GM21576 (cell line): ENCODE results near the gene SEPTIN3.

Experiments used
- ATAC-seq: cut with Tn5 transposase; IDR thresholded peaks from one replicate; pipeline ENCODE4 v1.9.1; 2021; ENCODE audit warnings: mild to moderate bottlenecking, moderate library complexity; ENCODE audit not compliant: unreplicated experiment

Gene SEPTIN3, protein sequence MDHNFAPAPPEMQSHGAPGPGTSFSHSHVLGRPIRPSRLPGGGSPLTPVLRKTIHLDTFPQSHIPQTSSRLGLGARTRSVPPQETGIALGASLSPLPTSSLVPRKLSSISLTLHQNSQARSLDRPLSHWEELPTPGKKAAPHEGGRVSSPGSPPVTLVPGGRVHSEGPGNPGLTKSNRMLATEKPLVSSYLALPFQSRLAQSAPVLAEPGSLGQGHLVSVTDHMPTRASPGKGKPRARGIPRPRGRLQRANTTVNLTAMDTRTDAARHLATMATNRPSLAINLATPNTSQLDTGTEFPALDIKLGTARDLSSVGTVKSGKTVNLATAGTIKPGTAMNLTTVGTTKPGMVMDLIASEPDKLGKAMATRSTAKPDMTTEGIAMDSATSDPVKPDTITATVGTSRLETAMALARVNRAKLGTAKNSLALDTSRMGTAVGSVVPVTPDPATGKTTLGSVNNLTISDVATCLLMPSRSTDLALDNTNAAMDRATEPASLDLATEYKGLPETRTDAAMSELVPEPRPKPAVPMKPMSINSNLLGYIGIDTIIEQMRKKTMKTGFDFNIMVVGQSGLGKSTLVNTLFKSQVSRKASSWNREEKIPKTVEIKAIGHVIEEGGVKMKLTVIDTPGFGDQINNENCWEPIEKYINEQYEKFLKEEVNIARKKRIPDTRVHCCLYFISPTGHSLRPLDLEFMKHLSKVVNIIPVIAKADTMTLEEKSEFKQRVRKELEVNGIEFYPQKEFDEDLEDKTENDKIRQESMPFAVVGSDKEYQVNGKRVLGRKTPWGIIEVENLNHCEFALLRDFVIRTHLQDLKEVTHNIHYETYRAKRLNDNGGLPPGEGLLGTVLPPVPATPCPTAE

DNA sequence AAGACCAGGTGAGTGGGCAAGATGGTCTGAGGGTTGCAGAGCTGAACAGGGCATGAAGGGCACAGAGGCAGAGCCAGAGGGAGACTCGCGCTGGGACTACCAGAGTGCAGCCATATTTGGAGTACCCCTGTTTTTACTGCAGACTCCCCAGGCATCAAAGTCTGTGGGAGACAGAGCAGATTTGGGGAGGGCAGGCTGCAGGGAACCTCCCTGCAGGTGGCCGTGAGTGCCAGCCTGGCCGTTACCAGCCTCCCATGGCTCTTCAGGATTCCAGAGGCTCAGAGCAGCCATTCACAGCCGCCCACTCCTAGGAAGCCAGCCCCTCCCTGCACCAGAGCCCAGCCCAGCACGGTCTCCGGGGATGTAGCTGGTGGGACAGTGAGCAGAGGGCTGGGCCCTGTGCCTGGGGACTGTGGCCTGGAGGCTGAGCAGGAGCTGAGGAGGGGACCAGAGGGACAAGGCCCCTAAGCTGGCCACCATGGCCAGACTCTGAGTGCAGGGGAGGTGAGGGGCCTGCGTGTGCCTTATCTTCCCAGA is at the start of gene SEPTIN3:
Gene SEPTIN3, plus strand, starts transcription at position 334 of the 537 bp plus-strand sequence. CDS start 2,050 bp downstream, outside the sequence.
- ATAC-seq = no peak

DNA sequence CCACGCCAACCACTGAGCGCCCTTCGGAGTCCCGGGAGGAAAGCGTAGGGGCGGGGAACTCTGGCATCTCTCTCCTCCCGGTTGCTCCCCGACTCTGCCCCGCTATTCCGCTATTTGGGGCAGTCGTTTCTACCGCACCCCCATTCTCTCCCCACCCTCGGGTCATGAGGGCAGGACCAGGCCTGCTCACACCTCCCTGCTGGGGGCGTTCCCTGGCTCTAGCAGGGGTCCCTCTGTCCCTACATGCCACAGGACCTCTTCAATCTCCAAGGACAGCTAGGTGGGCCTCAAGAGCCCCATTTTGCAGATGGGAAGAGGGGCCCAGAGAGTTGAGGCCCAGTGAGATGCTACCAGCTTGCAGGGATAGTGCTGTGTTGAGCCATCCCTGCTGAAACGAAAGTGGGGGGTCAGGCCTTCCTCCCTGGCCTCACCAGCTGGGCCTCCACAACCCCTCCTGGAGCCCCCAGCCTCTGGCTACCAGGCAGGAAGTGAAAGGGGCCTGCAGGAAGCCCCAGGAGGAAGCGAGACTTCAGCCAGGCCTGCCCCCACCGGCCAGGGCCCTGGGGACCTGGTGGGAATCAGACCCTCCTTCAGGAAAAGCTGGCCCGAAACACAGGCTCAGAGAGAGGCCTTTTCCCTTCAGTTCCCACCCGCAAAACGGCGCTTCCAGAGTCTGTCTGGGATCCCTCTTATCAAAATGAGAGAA is 48.8 kb upstream of the SEPTIN3 start:
- peak; percentile 23 for ATAC-seq

DNA sequence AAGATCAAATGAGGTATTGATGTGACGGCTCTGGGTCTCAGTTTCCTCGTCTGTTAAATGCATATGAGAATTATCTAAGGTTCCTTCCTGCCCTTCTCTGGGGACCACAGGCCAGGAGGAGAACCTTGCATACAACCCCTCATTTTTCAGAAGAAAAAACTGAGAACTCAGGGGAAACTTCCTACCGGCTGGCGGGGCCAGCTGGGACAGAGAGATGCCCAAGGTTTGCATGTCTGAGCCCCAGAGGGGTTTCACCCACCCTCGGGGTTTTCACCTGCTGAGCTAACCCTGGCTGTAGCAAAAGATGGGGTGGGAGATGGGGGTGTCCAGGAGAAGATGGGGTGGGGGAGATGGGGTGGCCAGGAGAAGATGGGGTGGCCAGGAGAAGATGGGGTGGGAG is 46.9 kb upstream of the SEPTIN3 start:
- no peak for ATAC-seq

DNA sequence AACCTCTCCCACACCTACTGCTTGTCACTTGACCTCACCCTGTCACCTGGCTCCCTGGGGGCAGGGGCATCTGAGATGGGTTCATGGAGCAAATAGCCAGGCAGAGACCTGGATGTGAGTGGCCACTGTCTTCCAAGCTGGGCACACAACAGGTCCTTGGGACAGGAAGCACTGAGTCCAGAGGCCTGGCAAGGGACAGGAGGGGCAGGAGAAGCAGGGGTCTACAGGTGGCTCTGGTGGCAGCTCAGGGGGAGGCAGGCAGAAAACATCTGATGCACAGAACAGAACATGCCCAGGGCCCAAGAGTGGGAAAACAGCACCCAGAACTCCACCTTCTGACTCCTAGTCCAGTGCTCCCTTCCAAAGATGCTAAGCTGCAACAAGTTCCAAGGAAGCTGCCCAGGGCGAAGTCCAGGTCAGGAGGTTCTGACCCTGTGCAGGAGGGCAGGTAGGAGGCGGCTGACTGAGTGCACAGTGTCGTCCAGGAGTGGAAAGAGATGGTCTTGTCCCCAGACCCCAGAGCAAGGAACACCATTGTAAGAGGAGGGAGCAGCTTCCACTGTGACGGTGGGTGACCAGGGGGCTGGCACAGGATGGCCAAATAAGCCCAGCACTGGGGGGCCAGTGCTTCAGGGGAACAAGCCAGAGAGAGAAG is 46.2 kb upstream of the SEPTIN3 start:
- no peak for ATAC-seq

DNA sequence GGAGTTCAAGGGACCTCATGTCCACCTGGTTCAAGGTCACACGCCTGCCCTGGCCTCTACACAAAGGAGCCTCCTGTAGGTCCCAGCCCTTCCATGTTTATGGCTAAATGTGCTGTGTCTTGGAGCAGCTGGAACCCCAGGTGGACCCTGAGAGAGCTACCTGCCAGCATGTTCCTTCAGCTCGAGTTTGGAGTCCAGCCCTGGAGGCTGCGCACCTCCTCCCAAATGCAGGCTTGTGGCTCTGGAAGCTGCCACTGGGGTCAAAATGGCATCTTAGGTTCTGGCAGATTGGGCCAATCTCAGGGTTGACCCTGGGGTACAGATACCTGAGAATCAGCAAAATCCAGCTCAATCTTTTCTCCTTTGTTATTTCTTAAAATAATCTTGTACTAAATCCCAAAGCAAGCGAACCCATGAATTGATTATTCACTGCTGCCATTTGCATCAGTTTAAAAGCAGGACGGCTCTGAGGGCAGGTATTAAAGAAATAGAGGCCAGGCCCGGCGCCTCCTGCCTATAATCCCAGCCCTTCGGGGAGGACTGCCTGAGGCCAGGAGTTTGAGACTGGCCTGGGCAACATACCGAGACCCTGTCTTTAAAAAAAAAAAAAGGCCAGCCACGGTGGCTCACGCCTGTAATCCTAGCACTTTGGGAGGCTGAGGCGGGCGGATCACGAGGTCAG is 45.5 kb upstream of the SEPTIN3 start:
- ATAC-seq = no peak

DNA sequence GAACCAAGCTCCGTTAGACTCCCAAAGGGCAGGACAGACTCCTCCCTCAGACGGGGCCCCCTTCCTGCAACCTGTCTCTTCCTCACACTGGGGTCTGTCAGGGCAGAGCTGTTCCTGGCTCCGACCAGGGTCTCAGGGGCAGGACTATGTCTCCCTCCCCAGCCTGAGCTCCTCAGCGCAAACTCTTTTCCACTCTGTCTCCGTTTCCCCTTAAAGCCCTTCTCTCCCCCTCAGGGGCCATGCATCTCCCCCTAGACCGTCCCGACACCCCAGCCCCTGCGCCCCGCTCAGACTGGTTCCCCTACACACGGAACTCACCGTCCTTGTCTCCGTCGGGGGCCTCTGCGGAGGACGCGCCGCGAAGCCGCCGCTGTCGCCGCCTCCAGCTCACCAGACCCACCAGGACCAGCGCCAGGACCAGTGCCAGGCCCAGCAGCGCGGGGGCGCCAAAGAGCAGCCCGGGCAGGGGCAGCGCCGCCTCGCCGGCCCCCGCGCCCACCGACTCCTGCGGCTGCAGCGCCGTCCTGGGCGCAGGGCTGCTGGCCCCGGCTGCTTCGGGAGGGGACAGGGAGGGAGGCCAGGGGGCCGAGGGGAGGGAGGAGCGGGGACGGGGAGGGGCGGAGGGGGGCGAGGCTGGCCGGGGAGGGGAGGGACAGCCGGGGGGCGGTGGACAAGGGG is 43.3 kb upstream of the SEPTIN3 start:
- peak; percentile 41 for ATAC-seq

DNA sequence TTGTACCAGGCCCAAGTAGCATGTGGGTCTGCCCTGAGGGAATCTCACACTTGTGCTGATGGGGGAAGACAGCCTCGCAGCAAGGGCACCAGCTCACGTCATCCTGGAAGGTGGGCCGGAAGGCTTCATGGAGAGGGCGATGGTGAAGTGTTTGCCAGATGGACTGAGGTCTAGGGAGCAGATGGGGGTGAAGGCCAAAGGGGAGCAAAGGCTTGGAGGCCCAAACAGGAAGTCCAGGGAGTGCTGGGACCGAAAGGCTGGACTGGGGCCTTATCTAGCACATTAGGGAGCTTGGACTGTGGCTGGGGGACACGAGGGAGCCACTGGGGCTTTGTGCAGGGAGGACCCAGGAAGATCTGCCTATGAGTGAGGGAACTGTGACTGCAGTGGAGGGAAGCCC is 41.4 kb upstream of the SEPTIN3 start:
- ATAC-seq = no peak

DNA sequence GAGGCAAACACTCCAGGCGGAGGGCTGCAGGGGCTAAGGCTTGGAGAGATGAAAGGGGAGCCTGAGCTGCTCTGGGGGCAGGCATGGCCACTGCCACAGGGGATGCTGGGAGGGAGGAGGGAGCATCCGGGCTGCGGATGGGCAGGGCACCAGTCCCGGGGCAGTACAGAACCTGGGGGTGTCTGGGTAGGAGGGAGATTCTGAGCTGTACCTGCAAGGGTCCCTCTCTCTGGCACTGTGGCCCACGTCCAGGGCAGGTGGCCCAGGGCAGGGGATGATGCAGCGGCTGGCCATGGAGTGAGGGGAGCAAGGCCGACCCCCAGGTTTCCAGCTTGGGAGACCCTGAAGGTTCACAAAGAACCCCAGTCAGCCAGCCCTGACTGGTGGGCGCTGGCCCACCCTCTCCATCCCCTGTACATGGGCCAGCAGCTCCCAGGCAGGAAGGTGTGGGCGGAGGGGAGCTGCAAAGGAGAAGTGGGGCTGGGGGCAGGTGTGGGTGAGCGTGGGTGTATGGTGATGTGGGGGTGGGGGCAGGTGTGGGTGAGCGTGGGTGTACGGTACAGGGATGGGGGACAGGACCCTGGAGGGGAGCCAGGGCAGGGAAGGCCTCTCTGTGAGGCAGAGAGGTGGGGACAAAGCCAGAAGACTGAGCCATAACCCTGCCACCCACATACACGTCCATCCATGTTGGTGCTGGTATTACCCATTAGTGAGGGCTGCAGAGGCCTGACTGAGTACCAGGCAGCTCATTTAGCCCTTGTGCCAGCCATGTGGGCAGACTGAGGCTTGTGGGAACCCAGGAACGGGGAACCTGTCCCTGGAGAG is 40.4 kb upstream of the SEPTIN3 start:
- ATAC-seq = no peak

DNA sequence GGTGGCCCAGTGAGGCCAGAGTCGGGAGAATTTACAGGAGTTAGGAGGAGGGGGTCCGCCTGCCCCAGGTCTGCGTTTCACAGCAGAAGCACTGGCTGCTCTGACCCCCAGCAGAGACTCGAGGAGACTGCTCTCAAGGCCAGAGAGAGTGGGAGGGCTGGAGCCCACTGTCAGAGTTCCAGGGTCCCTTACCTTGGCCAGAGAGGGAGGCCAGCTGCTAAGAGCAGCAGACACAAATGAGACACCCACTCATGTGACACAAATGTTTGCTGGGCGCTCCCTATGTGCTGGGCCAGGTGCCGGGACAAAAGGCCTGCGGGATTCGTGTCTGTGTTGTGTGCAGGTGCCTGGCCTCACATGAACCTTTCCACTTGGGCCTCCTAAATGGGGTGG is 39.8 kb upstream of the SEPTIN3 start:
- ATAC-seq = no peak

DNA sequence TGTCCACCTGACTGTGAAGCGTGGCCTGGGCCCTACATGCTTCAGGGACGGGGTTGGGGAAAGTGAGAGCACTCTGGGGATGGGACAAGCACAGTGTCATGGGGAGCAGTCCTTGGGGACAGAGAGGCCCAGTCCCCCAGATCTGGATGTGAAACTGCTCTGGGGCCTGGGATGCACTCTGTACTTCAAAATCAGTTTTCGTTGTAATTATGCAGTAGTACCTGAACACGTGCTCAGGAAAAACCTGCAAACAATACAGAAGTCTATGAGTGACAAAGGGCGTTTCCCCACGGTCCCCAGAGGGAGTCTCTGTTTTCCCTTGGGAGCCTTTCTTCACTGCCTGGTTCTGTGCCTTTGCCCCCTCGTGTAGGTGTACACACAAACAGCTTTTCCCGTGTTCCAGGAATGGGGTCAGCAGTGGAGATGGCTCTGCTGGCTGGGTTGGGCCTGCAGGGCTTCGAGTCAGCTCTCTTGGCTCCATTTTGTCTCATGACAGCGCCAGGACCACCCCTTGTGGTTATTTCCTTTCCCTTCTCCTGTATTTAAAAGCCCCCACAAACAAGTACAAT is 37.5 kb upstream of the SEPTIN3 start:
- no peak for ATAC-seq

DNA sequence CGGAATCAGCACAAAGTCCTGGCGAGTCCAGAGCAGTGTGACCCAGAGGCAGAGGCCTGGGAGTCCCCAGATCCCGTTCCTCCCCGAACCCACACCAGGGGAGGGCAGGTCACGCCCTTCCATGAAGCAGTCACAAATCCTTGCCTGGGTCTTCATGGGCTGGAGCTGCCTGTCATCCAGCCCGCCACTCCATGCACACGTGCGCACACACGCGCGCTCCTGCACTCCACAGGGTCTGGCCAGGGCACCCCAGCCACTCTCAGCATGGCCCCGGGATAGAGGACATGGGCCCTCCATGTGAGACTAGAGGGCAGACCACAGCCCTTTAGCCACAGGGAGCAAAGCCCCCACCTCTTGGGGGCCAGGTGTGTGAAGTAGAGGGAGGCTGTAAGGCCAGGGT is 36.9 kb upstream of the SEPTIN3 start:
- ATAC-seq = no peak

DNA sequence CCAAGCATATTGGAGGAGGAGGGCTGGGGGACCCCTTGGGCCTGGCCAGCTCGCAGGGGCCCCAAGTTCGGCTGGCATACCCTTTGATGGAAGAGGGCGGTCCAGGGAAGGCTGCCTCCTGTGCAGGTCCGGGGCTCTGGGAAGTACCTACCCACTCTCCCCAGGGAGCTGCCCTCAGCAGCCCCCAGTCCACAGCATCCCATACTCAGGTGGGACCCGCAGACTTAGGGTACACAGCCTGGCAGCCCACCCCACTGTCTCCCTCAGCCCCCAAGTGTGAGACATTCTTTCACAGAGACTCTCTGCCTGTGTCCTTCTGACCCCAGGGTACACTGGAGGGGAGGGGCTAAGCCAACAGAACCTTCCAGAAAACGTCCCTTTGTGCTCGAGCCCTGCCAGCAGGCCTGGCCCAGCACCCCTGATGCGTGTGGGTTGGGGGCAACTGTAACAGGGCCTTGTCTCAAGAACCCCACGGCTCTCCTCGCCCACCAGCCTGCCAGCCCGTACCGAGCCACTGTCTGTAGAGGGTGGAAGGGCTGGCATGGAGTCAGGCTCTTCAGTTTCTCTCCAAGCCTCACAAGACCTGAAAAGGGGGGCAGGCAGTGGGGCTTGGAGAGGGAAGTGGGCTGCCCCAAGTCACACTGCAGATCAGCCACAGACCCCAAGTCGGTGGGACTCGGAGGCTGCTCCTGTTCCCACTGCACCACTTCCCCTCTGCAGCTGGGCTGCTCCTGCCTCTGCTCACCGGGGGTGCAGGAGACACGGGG is 35.6 kb upstream of the SEPTIN3 start:
- no peak for ATAC-seq

DNA sequence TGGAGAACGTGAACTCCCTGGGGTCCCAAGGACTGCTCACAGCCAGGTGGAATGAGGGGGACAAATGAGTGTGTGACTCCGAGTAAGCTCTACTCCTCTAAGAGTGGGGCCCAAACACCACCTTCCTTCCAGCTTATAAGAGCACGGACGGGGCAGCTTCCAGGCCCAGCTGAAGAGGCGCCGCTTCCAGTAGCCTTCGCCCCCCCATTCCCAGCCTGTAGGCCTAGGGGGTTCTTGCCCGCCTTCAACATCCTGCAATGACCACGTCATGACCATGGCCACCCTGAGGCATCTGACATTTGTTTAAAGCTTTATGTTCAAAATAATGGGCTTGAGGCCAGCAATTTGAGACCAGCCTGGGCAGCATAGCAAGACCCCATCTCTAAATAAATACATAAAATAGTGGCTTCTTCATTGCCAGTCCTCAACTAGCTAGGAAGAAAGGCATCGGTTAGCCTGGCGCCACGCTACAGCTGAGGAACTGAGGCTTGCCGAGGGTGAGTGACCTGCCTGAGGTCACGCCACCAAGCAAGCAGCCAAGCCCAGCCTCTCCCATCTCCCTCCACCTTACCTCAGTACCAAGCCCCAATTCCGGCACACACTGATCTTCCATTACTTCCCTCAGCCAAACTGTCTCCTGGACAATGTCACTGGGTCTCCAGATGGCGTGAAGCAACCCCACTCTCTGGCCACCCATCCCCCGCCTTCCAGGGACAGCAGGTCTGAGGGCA is 34.8 kb upstream of the SEPTIN3 start:
- no peak for ATAC-seq

DNA sequence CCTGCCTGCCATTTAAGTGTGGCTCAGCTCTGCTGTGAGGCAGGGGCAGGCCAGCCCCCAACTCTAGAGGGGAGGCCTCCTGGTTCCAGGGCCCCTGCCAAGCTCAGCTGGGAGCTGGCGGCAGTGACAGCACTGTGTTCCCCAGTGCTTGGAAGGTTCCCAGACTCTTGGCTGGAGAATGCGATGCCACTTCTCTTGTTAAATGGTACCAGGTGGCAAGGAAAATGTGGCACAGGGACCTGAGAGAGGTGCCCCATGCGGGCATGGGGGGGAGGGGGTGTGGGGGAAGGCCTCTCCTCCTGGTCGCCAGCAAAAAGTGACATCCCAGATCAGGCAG is 34.3 kb upstream of the SEPTIN3 start:
- ATAC-seq = no peak

DNA sequence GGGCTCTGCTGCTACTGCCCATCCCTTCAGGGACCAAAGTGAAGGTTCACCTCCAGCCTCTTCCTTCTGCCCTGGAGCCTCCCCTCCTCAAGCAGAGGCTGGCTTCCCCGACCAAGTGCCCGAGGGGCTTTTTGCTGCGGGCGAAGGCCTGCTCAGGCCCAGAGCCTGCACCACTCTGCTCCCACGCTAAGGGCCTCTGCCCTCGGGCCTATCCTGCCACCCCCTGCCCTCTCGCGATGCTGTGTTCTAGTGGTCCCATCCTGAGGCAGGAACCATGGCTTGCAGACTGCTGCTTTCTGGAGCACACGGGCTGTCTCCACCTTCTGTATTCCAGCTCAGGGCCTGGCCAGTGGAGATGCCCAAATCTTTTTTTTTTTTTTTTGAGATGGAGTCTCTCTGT is 33.7 kb upstream of the SEPTIN3 start:
- ATAC-seq = no peak

DNA sequence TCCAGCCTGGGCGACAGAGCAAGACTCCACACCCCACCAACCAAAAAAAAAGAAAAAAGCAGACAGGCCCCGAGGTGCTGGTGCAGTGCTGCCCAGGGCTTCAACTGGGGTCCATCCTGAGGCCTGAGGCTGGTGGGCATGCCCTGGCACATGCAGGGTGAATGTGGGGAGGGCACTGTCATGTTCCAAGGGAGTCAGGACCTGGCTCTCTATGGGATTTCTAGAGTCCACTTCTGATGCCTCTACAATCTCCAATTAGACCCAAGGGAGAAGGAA is 32.4 kb upstream of the SEPTIN3 start:
- ATAC-seq = no peak
